GM21423 (cell line): ENCODE measurements around the gene IL17A.

Experiments
- ATAC-seq: cut with Tn5 transposase; IDR thresholded peaks from one replicate; pipeline ENCODE4 v1.9.1; 2021; ENCODE audit warnings: mild to moderate bottlenecking, moderate library complexity; ENCODE audit not compliant: unreplicated experiment

IL17A gene

GRCh38 chr6:52186075-52186474, at the start of gene IL17A:
IL17A (plus strand) TSS chr6:52186375; CDS start chr6:52186432, 57 bp downstream.
- ATAC-seq, result no peak

- ATAC-seq, result no peak
These were observed 49.2 kb upstream of the IL17A start for GRCh38 chr6:52136934-52137467.

GRCh38 chr6:52138284-52138683, 47.9 kb upstream of the IL17A start:
- ATAC-seq, result no peak

- no peak for ATAC-seq
These were observed 46.0 kb upstream of the IL17A start for GRCh38 chr6:52139985-52140680.

- ATAC-seq, result no peak
These were observed 44.6 kb upstream of the IL17A start for GRCh38 chr6:52141596-52141995.

GRCh38 chr6:52142556-52142955, 43.6 kb upstream of the IL17A start:
- no peak for ATAC-seq

- ATAC-seq, result no peak
These were observed 42.6 kb upstream of the IL17A start for GRCh38 chr6:52143551-52143950.

- ATAC-seq, result no peak
These were observed 41.7 kb upstream of the IL17A start for GRCh38 chr6:52144196-52145076.

GRCh38 chr6:52146851-52147445, 39.2 kb upstream of the IL17A start:
- no peak for ATAC-seq

- no peak for ATAC-seq
These were observed 37.1 kb upstream of the IL17A start for GRCh38 chr6:52149076-52149475.

GRCh38 chr6:52149949-52150348, 36.2 kb upstream of the IL17A start:
- no peak for ATAC-seq

- no peak for ATAC-seq
These were observed 34.1 kb upstream of the IL17A start for GRCh38 chr6:52152070-52152423.

- no peak for ATAC-seq
These were observed 33.4 kb upstream of the IL17A start for GRCh38 chr6:52152711-52153160.

GRCh38 chr6:52154381-52154780, 31.8 kb upstream of the IL17A start:
- no peak for ATAC-seq

- ATAC-seq, result peak; percentile 93
These were observed 30.2 kb upstream of the IL17A start for GRCh38 chr6:52155791-52156576.

GRCh38 chr6:52157301-52157941, 28.8 kb upstream of the IL17A start:
- peak; percentile 47 for ATAC-seq

GRCh38 chr6:52160472-52161104, 25.6 kb upstream of the IL17A start:
- ATAC-seq, result no peak

GRCh38 chr6:52161689-52162438, 24.3 kb upstream of the IL17A start:
- no peak for ATAC-seq
